ENCODE measurements around the gene ANXA2. TPM values are rescaled to one million over a fixed set of nuclear protein-coding genes. Genes with fewer than 3 reads are reported as not detected.

The ANXA2 gene
- 2,658 and 2,688 TPM in 2 replicates for total RNA-seq

DNA sequence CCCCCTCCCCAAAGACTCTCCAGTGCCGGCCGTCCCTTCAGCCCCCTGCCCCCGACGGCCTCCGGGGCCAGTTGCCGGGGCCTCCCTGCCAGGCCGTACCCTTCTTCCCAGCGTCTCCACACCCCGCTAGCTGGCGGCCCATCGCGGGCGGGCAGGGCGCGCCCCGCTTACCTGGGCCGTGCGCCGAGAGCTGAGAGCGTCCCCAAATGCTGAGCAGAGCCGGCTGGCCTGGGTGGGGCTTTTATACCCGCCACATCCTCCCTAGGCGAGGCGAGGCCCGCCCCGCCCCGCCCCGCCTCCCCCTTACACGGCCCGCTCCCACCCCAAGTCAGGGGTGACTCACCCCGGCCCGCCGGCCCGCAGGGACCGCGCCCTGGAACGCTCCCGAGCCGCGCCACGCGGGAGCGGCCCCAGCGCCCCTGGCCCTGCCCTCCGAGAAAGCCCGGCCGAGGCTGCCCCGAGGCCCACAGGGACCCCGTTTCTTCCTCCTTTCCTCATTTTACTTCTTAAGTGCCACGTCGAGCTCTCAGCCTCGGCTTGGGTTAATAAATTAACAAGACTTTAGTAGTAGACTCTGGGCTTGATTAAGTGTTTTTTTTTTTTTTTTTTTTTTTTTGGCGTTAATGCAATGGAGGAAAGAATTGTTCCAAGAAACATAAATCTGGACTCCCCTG is at the start of gene ANXA2:
Gene ANXA2, minus strand, starts transcription at position 215 of the 674 bp plus-strand sequence. CDS start 11,911 bp downstream, outside the sequence.
- DNase-seq (ENCODE audit: low read depth), result no peak
- TF ChIP-seq, protein P1, sequence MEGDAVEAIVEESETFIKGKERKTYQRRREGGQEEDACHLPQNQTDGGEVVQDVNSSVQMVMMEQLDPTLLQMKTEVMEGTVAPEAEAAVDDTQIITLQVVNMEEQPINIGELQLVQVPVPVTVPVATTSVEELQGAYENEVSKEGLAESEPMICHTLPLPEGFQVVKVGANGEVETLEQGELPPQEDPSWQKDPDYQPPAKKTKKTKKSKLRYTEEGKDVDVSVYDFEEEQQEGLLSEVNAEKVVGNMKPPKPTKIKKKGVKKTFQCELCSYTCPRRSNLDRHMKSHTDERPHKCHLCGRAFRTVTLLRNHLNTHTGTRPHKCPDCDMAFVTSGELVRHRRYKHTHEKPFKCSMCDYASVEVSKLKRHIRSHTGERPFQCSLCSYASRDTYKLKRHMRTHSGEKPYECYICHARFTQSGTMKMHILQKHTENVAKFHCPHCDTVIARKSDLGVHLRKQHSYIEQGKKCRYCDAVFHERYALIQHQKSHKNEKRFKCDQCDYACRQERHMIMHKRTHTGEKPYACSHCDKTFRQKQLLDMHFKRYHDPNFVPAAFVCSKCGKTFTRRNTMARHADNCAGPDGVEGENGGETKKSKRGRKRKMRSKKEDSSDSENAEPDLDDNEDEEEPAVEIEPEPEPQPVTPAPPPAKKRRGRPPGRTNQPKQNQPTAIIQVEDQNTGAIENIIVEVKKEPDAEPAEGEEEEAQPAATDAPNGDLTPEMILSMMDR (IDR thresholded peaks at IDR 0.05; ENCODE audit: insufficient read depth, low read length, poor library complexity, severe bottlenecking), result no peak
- H3K36me3 ChIP-seq (ENCODE audit: control insufficient read depth, insufficient read depth, low read length), result peaks cover 2% of the 10 kb centered on the region
- H3K27me3 ChIP-seq (ENCODE audit: control insufficient read depth, insufficient read depth, low read length), result no peaks in the 10 kb centered on the region
- peak within 1 kb of the TSS; percentile 98 for H3K4me3 ChIP-seq (ENCODE audit: low read depth, low read length)

DNA sequence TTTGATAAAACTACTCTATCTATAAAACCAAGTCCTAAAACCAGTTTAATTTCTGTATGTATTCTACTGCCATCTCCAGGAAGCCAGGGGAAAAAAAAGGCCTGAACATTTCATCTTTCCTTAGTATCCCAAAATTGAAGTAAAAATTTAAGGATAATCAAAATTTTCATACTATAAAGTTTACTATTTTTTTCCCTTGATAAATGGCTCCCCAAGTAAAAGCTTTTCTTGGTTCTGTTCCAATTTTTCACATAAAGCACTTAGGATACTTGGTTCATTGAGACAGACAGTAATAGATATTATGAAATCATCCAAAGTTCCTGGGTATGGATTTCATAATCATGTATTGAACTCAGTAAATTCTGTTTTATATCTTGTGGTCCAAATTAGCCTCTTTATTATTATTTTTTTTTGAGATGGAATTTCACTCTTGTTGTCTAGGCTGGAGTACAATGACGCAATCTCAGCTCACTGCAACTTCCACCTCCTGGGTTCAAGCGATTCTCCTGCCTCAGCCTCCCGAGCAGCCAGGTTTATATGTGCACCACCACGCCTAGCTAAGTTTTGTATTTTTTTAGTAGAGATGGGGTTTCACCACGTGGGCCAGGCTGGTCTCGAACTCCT is 46.6 kb upstream of the ANXA2 start:
- H3K4me3 ChIP-seq (ENCODE audit: low read depth, low read length), result no peak overlapping the region
- TF ChIP-seq, protein P1 (IDR thresholded peaks at IDR 0.05; ENCODE audit: insufficient read depth, low read length, poor library complexity, severe bottlenecking), result peak; percentile 58
- no peak for DNase-seq (ENCODE audit: low read depth)
- no peaks in the 10 kb centered on the region for H3K36me3 ChIP-seq (ENCODE audit: control insufficient read depth, insufficient read depth, low read length)
- H3K27me3 ChIP-seq (ENCODE audit: control insufficient read depth, insufficient read depth, low read length), result no peaks in the 10 kb centered on the region

DNA sequence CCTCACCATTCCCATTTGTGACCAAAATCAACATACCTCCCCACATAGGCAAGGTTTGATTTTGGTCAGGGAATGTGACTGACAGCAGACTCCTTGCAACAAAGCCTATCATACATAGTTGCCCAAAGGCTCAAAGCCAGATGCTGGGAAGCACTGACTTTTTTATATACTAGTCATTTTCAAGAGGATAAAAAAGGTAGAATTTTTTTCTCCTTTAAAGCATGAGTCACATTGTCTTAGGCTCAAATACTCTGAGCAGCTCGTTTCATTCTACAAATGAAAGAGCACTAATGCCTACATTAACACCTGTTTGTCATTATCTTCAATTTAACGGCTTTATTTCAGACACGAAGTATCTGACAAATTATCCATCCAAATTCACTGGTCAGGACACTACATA is 45.0 kb upstream of the ANXA2 start:
- H3K27me3 ChIP-seq (ENCODE audit: control insufficient read depth, insufficient read depth, low read length), result no peaks in the 10 kb centered on the region
- no peak for DNase-seq (ENCODE audit: low read depth)

DNA sequence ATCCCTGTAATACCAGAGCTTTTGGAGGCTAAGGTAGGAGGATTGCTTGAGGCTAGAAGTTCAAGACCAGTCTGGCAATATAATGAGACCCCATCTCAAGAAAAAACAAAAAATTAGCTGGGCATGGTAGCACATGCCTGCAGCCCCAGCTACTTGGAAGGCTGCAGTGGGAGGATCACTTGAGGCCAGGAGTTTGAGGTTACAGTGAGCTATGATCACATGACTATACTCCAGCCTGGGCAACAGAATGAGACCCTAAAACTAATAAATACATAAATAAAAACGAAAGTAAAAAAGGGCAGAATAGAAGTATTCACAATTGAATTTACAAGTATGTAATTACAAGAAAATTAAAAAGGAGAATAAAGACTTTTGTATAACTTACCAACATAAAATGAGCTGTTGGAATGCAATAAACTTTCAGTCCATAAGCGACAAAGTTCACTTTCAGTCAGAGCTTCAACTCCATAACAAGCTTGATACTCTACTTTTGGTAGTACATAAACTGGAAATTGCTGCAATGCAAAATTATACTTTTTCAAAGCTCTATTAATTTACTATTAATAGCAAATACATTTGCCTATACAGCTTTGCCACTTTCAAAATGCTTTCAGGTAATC is 44.4 kb upstream of the ANXA2 start:
- no peak for DNase-seq (ENCODE audit: low read depth)
- Histone ChIP-seq H3K36me3 (ENCODE audit: control insufficient read depth, insufficient read depth, low read length) (no peaks in the 10 kb centered on the region), H3K4me3 (ENCODE audit: low read depth, low read length) (no peak overlapping the region), H3K27me3 (ENCODE audit: control insufficient read depth, insufficient read depth, low read length) (no peaks in the 10 kb centered on the region)
- TF ChIP-seq, protein P1 (IDR thresholded peaks at IDR 0.05; ENCODE audit: insufficient read depth, low read length, poor library complexity, severe bottlenecking), result no peak

More for the DNA sequence above, 45.0 kb upstream of the ANXA2 start:
- TF ChIP-seq, protein P1 (IDR thresholded peaks at IDR 0.05; ENCODE audit: insufficient read depth, low read length, poor library complexity, severe bottlenecking), result no peak
- no peaks in the 10 kb centered on the region for H3K36me3 ChIP-seq (ENCODE audit: control insufficient read depth, insufficient read depth, low read length)
- H3K4me3 ChIP-seq (ENCODE audit: low read depth, low read length), result no peak overlapping the region

DNA sequence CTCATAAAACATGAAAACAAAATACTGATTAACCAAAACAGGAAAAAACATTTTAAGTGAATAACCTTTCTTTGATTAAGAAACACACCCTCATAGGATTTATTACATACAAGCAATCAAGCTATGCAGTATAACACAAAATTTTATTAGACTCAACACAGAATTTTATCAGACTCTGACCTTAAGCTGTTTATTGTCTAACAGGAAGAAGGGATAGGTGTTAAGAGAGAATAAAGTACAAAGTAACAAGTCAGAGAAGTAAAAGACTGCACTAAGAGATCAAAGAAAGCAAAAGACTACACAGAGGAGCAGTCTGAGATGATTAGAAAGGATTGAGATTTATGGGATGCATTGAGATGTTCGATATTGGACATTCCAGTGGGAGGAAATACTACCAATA is 43.5 kb upstream of the ANXA2 start:
- Histone ChIP-seq H3K36me3 (ENCODE audit: control insufficient read depth, insufficient read depth, low read length) (no peaks in the 10 kb centered on the region), H3K27me3 (ENCODE audit: control insufficient read depth, insufficient read depth, low read length) (no peaks in the 10 kb centered on the region), H3K4me3 (ENCODE audit: low read depth, low read length) (no peak overlapping the region)
- DNase-seq (ENCODE audit: low read depth), result no peak
- TF ChIP-seq, protein P1 (IDR thresholded peaks at IDR 0.05; ENCODE audit: insufficient read depth, low read length, poor library complexity, severe bottlenecking), result no peak

Data from kidney epithelial cell (primary cell).